Esophagus muscularis mucosa (tissue), 4 donors: ENCODE results near the gene SLC9A1.

Experiments
- EP300 ChIP-seq: sonication (generic); formaldehyde crosslinking; IDR thresholded peaks from one replicate; pipeline ENCODE4 v1.6.1; 2017; ENCODE audit warnings: antibody characterized with exemption
- POLR2A ChIP-seq: fragments of 450-650 bp; IDR thresholded peaks from one replicate; pipeline ENCODE4 v1.6.1; 2017; ENCODE audit warnings: antibody characterized with exemption, moderate library complexity, mild to moderate bottlenecking, low read depth
- TF ChIP-seq, protein P1 (sequence below), 3 experiments: fragments of 200-600 bp in 2 of 3; fragments of 450-650 bp in 1 of 3; sonication (generic) in 2 of 3; IDR thresholded peaks; one replicate each; pipeline ENCODE4 v1.5.1; 2017 to 2019; ENCODE audit warnings: antibody characterized with exemption in 3 of 3, mild to moderate bottlenecking in 2 of 3, moderate library complexity in 1 of 3

DNA sequence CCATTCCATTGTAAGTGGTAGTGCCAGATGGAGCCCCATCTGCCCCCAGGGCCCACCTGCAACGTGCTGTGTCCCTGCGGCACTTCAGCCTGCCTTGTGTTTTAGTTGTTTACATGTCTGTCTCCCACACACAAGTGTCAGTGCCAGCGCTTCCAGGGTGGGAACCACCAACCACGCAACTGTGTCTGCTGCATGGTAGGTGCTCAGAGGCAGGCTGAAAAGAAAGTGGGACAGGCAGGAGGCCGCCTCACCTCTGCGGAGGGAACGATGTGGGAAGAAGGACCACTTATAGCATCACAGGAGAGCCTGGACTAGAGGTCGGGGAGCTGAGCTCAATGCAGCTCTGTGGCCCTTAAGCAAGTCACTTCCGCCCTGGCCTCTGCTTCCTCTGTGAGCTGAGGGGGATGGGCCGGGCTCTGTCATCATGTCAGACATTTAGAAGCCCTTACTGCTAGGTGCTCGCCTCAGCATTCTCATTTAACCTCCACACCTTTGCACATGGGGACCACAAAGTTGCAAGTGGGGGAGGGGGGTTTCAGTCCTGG, 17.9 kb downstream of the SLC9A1 start:
- TF ChIP-seq POLR2A, result no peak
- TF ChIP-seq, protein P1, sequence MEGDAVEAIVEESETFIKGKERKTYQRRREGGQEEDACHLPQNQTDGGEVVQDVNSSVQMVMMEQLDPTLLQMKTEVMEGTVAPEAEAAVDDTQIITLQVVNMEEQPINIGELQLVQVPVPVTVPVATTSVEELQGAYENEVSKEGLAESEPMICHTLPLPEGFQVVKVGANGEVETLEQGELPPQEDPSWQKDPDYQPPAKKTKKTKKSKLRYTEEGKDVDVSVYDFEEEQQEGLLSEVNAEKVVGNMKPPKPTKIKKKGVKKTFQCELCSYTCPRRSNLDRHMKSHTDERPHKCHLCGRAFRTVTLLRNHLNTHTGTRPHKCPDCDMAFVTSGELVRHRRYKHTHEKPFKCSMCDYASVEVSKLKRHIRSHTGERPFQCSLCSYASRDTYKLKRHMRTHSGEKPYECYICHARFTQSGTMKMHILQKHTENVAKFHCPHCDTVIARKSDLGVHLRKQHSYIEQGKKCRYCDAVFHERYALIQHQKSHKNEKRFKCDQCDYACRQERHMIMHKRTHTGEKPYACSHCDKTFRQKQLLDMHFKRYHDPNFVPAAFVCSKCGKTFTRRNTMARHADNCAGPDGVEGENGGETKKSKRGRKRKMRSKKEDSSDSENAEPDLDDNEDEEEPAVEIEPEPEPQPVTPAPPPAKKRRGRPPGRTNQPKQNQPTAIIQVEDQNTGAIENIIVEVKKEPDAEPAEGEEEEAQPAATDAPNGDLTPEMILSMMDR (IDR thresholded peaks at IDR 0.05), result no peak
- no peak for TF ChIP-seq EP300
